KOPT-K1 (cell line): ENCODE results near the gene MFGE8.
"Not testable (repeated sequence)": the region's sequence is repeated elsewhere in the genome, so short reads cannot be mapped to it uniquely, and the experiment has no call there.

Experiments used
- H3K27ac ChIP-seq: fragments of 200-600 bp; sonication (generic); 2 replicates; pipeline ENCODE4 v1.5.1; 2016; ENCODE audit warnings: antibody characterized with exemption, mild to moderate bottlenecking, low read depth, low read length; ENCODE audit not compliant: poor library complexity, severe bottlenecking
- H3K36me3 ChIP-seq: fragments of 200-600 bp; sonication (generic); 2 replicates; pipeline ENCODE4 v1.5.1; 2017; ENCODE audit warnings: antibody characterized with exemption, mild to moderate bottlenecking, low read length, moderate library complexity; ENCODE audit not compliant: insufficient read depth
- H3K9me3 ChIP-seq: fragments of 200-600 bp; sonication (generic); 2 replicates; pipeline ENCODE4 v1.5.1; 2017; ENCODE audit warnings: antibody characterized with exemption, low read length, mild to moderate bottlenecking; ENCODE audit not compliant: insufficient read depth, poor library complexity, severe bottlenecking

The MFGE8 gene

DNA sequence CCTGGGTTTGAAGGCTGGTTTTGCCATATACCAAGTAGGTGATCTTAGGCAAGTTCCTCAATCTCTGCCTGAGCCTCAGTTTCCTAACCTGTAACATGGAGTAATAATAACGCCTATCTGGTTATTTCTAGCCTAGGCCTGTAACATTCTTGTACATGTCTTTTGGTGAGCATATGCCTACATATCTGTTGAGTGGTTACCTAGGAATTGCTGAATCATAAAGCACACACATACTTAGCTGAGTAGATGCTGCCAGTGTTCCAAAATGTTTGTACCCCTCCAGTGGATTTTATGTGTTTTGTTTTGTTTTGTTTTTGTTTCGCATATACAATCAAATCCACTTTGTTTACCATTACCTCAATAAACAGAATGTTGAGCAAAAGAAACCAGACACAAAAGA is 17.4 kb upstream of the MFGE8 start:
- H3K36me3 ChIP-seq = no peaks in the 10 kb centered on the region
- H3K27ac ChIP-seq = no peak overlapping the region
- peaks cover 19% of the 10 kb centered on the region for H3K9me3 ChIP-seq

DNA sequence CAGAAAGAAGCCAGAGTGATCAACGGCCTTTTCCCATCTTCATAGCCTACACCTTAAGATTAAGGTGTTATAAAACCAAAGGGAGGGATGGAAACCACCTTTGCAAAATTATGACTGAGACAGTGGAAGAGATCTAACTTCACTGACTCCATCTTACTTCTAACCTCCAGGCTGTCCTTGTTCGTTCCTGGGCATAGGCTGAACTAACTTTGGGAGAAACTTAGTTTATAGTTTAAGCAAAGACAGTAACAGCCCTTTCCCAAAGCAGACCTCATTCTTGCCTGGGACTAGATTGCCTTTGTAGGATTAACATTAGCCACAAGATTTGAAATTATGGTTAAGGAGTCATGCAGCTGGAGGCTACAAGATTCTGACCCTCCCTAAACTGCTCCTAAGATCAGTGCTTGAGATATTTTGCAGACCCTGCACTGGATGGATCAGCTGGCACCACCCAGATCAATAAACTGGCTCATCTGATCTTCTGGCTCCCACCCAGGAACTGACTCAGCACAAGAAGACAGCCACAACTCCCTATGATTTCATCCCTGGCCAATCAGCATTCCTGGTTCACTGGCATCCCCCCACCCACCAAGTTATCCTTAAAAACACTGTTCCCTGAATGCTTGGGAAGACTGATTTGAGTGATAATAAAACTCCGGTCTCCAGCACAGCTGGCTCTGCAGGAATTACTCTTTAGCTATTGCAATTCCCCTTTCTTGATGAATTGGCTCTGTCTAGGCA is 16.3 kb upstream of the MFGE8 start:
- not testable (repeated sequence) for H3K27ac ChIP-seq, H3K36me3 ChIP-seq
- H3K9me3 ChIP-seq = peaks cover 19% of the 10 kb centered on the region

GRCh38 chr15:88928192-88928591 is 15.0 kb upstream of the MFGE8 start:
- not testable (repeated sequence) for H3K27ac ChIP-seq, H3K36me3 ChIP-seq
- peaks cover 19% of the 10 kb centered on the region for H3K9me3 ChIP-seq

DNA sequence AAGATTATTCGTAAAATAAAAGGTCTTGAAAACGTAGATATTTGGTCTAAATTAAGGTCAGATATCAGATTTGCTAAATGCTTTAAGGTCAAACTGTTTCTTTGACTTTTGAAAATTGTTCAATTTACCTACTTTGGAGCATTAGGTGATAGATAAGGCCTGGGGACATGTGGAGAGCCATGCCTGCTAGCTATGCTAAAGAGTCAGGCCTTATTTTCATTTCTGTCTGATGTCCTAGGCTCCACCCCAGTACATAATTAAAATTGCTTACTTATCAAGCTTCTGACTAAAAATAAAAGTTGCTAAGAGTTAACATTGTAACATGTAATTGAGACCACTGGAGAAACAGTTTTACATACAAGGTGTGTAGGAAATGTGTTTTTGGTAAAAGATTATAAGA is 12.5 kb upstream of the MFGE8 start:
- H3K36me3 ChIP-seq, H3K27ac ChIP-seq: not testable (repeated sequence)

DNA sequence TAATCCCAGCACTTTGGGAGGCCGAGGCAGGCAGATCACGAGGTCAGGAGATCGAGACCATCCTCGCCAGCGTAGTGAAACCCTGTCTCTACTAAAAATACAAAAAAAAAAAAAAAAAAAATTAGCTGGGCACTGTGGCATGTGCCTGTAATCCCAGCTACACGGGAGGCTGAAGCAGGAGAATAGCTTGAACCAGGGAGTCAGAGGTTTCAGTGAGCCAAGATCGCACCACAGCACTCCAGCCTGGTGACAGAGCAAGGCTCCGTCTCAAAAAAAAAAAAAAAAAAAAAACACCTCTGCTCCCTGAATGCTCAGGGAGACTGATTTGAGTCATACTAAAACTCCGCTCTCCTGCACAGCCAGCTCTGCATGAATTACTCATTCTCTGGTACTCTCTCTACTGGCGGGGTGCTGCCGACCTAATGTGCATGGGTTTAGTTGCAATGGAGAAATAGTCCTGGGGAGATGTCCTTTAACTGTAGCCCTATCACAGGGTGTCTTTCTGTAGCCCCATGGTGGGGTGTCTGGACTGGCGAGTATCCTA is 7.8 kb upstream of the MFGE8 start:
- not testable (repeated sequence) for H3K9me3 ChIP-seq, H3K27ac ChIP-seq, H3K36me3 ChIP-seq

More for the DNA sequence above, 12.5 kb upstream of the MFGE8 start:
- peaks cover 19% of the 10 kb centered on the region for H3K9me3 ChIP-seq

GRCh38 chr15:88920186-88920891 is 7.2 kb upstream of the MFGE8 start:
- Histone ChIP-seq H3K27ac (no peak overlapping the region), H3K36me3 (no peaks in the 10 kb centered on the region), H3K9me3 (no peaks in the 10 kb centered on the region)

GRCh38 chr15:88918738-88919137 is 5.6 kb upstream of the MFGE8 start:
- Histone ChIP-seq H3K27ac (no peak overlapping the region), H3K9me3 (no peaks in the 10 kb centered on the region), H3K36me3 (no peaks in the 10 kb centered on the region)

GRCh38 chr15:88917760-88918159 is 4.6 kb upstream of the MFGE8 start:
- Histone ChIP-seq H3K27ac (no peak overlapping the region), H3K9me3 (no peaks in the 10 kb centered on the region), H3K36me3 (no peaks in the 10 kb centered on the region)

GRCh38 chr15:88915354-88915753 is 2.2 kb upstream of the MFGE8 start:
- Histone ChIP-seq H3K36me3 (peaks cover 1% of the 10 kb centered on the region; the same call in 1 of the 2 replicates), H3K9me3 (no peaks in the 10 kb centered on the region), H3K27ac (no peak overlapping the region)

GRCh38 chr15:88913850-88914169 is 631 bp upstream of the MFGE8 start:
- Histone ChIP-seq H3K36me3 (peaks cover 16% of the 10 kb centered on the region; the same call in 1 of the 2 replicates), H3K9me3 (no peaks in the 10 kb centered on the region), H3K27ac (peak overlapping the region; percentile 60)

DNA sequence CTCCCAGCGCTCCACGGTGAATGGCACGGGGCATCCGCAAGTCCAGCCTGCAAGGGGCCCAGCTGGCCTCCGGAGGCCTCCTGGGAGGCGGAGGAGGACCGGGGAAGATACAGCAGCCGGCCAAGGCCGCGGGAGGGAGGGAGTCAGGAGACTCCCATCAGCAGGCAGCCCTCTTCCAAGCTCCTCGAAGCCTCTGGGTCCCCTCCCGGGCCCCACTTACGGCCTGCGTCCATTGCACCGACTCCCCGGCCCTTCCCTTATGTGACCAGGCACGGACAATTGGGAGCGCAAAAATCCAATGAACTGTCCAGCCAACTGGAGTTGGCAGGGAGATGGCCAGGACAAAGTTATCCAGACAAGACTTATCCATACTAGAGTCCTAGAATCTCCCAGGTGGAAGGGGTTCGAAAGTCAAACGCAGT is 668 bp downstream of the MFGE8 start:
- H3K9me3 ChIP-seq = no peaks in the 10 kb centered on the region
- peak overlapping the region; percentile 60 for H3K27ac ChIP-seq
- peaks cover 16% of the 10 kb centered on the region; the same call in 1 of the 2 replicates for H3K36me3 ChIP-seq

- peaks cover 21% of the 10 kb centered on the region; the same call in 1 of the 2 replicates for H3K36me3 ChIP-seq
- no peak overlapping the region for H3K27ac ChIP-seq
- H3K9me3 ChIP-seq = no peaks in the 10 kb centered on the region
Measured at GRCh38 chr15:88911766-88912118, 1.4 kb downstream of the MFGE8 start.

DNA sequence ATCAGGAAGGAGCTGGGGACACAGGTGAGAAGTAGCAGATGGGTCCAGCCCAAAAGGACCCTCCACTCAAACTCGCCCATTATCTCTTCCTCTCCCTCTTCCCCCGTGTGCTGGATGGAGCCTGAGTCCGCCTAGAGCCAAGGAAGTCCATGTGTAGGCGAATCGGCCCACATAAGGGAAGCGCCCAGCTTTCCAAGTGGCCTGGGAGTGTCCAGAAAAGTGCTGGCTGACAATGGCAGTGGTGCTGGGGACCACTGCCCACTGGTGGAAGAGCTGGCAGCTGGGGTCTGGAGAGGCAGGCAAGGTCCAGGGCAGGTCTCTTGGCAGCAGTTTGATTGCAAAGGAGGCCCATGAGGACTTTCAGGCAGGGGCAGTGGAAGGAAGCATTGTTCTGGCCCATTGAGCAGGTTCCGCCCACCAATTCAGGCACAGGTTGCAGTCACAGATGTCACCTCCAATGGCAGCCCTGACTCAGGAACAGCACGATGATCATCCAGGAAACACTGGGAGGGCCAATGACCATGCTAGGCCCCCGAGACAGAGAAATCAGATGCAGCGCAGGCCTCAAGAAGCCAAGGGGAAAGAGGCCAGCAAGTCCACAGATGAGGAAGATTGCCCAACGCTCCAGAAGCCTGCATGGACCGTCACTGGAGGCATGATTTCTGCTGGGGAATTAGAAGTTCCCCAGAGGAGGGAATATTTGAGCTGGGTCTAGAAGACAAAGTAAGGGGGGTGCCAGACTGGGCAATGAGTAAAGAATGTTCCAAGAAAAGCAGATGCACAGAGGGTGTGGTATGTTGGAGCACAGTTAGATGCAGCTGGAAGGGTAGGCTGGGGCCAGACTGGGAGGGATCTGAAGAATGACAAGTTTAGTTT is 3.0 kb downstream of the MFGE8 start:
- Histone ChIP-seq H3K9me3 (no peaks in the 10 kb centered on the region), H3K36me3 (peaks cover 33% of the 10 kb centered on the region; the same call in 1 of the 2 replicates), H3K27ac (no peak overlapping the region)

DNA sequence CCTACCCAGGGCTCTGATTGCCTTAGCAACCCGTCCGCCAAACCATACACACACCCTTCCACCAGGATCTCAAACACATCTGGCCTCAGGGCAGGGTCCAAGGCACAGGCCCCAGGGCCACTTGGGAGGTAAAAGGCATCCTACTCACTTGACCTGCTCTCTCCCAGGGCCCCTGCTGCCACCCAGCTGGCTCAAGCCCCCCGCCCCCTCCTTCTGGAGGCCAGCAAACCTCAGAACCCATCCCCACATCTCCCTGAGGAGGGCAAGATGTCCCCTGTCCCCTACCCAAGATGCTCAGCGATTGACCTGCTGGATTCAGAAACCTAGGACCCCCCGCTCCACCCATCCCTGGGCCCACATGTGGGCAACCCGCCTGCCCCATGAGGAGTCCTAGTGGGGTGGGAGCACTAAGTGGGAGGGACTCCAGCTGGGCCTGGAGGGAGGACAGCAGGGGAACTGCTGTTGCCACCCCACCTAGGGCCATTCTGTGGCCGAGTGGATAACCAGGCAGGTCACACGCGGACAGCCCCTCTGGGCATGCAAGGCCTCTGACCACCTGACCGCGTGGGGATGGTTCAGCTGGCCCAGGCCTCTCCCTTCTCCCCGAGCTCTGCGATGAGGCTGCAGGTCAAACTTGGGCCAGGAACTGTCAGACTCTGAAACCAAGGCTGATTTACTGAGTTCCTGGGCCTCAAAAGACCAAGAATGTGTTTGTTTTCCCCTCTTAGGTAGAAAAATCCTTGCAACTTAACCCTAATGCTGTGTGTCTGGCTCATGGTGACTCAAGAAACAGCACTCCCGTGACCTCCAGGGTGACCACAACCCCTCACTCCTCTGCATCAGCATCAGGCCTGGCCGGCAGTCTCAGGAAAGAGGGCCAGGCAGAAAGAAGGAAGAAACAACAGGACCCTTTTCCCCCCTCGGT is 4.2 kb downstream of the MFGE8 start:
- H3K9me3 ChIP-seq = no peaks in the 10 kb centered on the region
- H3K27ac ChIP-seq = no peak overlapping the region
- peaks cover 37% of the 10 kb centered on the region; the same call in 1 of the 2 replicates for H3K36me3 ChIP-seq
